ENCODE results near the gene QKI.

GRCh38 chr6:163496205-163496604, 81.7 kb downstream of the QKI start:
- TF ChIP-seq EZH2 (IDR thresholded peaks at IDR 0.05; ENCODE audit: low read length) = no peak
- no peak for TF ChIP-seq CTCF (optimal IDR thresholded peaks at IDR 0.05 in 1 of 3, IDR thresholded peaks at IDR 0.05 in 1 of 3, conservative IDR thresholded peaks at IDR 0.05 in 1 of 3; ENCODE audit: extremely low read depth in 1 of 3, insufficient read depth in 2 of 3, low read length in 3 of 3)

All from keratinocyte (primary cell).